Right lobe of liver (tissue), 6 donors: ENCODE data around the gene UNC13B. TPM values are rescaled to one million over a fixed set of nuclear protein-coding genes. Genes with fewer than 3 reads are reported as not detected.

Experiments
- ATAC-seq, 4 donors: fragments of 200-7000 bp; cut with Tn5 transposase; one replicate each; pipeline ENCODE4 v1.9.1; 2020; ENCODE audit warnings: mild to moderate bottlenecking in 4 of 4, moderate library complexity in 4 of 4
- DNase-seq, 3 donors: peaks; one replicate each; pipeline ENCODE4 v3.0.0-alpha.2; 2020
- H3K27ac ChIP-seq, 3 donors: fragments of 200-600 bp; one replicate each; pipeline ENCODE4 v1.8.0; 2022
- H3K27me3 ChIP-seq, 2 donors: fragments of 200-600 bp; one replicate each; pipeline ENCODE4 v1.8.0; 2022
- H3K36me3 ChIP-seq, 4 donors: fragments of 200-600 bp; sonication (generic) in 1 of 4; one replicate each; pipeline versions ENCODE4 v1.5.1 to v1.8.0; 2017 to 2022; ENCODE audit warnings: control low read depth in 1 of 4
- H3K4me1 ChIP-seq, 4 donors: fragments of 200-600 bp; sonication (generic) in 1 of 4; one replicate each; pipeline versions ENCODE4 v1.5.1 to v1.8.0; 2017 to 2022; ENCODE audit warnings: control low read depth in 1 of 4
- H3K4me3 ChIP-seq, 3 donors: fragments of 200-600 bp; one replicate each; pipeline ENCODE4 v1.8.0; 2022
- H3K9me3 ChIP-seq, 4 donors: fragments of 200-600 bp; sonication (generic) in 1 of 4; one replicate each; pipeline versions ENCODE4 v1.5.1 to v1.8.0; 2017 to 2022; ENCODE audit warnings: control low read depth in 1 of 4
- POLR2A ChIP-seq: fragments of 450-650 bp; IDR thresholded peaks from one replicate; pipeline ENCODE4 v1.6.1; 2017; ENCODE audit warnings: antibody characterized with exemption, mild to moderate bottlenecking
- WGBS: methylation state at CpG from one replicate; pipeline ENCODE4 v1.1.6; 2018; ENCODE audit warnings: low coverage, low lambda C conversion rate; ENCODE audit not compliant: insufficient coverage; ENCODE audit errors: missing lambda C conversion rate; 5-methylcytosine and 5-hydroxymethylcytosine counted together
- intact Hi-C, 2 donors: fragments of 100-400 bp; cut with DNase I; formaldehyde crosslinking; loops; one replicate each; pipeline versions ENCODE4 v1.11.2 to v1.14.1; 2022
- total RNA-seq, 6 experiments: library from RNA; depleted of rRNA in 2 of 6; stranded (reverse); fragments of >200 nt in 2 of 6; fragmentation: NEBNext Ultra II Directional in 3 of 6; extraction: Animal tissue kit (Norgen Biotek cat#: 25700) in 3 of 6; gene quantifications; one replicate each; pipeline versions ENCODE4 v1.1.0 to v1.2.4, GENCODE V29; 2016 to 2023
- TF ChIP-seq, protein P1 (sequence below), 4 donors: fragments of 200-600 bp in 3 of 4; fragments of 450-650 bp in 1 of 4; IDR thresholded peaks; one replicate each; pipeline versions ENCODE4 v1.5.1 to v1.8.0; 2016 to 2022; ENCODE audit warnings: antibody characterized with exemption in 4 of 4, mild to moderate bottlenecking in 2 of 4
- donor health status: DM: no; HTN: yes; CAD: no.
- donor health status: DM: no; HTN: no; CAD: no.
- donor health status: DM: no; HTN: no; CAD: no.
- donor health status: DM: no; HTN: yes; CAD: no.
- donor health status: DM: no; HTN: yes; CAD: no.

The UNC13B gene
- total RNA-seq, 6 experiments from 2014 or later, result 14.5 to 23.0 (median 20.7) TPM

DNA sequence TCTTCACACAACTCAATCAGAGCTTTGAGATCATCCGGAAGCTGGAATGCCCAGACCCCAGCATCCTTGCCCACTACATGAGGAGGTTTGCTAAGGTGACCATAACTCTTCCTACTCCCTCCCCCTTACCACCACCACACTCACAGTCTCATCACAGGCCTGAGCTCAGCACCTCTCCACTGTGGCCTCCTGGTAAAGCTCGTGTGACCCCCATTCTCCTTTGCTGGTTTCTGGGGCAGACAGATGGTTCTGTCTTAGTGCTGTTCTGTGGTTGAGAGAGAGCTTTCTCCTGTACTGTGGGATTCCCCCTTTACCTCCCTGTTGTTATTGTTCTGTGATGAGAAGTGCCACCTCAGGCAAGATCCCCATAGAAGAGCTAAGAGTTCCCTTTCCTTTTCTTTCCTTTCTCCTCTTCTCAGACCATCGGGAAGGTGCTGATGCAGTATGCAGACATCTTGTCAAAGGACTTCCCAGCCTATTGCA is 235.4 kb downstream of the UNC13B start:
- TF ChIP-seq POLR2A, result no peak
- TF ChIP-seq, protein P1, sequence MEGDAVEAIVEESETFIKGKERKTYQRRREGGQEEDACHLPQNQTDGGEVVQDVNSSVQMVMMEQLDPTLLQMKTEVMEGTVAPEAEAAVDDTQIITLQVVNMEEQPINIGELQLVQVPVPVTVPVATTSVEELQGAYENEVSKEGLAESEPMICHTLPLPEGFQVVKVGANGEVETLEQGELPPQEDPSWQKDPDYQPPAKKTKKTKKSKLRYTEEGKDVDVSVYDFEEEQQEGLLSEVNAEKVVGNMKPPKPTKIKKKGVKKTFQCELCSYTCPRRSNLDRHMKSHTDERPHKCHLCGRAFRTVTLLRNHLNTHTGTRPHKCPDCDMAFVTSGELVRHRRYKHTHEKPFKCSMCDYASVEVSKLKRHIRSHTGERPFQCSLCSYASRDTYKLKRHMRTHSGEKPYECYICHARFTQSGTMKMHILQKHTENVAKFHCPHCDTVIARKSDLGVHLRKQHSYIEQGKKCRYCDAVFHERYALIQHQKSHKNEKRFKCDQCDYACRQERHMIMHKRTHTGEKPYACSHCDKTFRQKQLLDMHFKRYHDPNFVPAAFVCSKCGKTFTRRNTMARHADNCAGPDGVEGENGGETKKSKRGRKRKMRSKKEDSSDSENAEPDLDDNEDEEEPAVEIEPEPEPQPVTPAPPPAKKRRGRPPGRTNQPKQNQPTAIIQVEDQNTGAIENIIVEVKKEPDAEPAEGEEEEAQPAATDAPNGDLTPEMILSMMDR (IDR thresholded peaks at IDR 0.05), result no peak
- no peak for ATAC-seq
- 79% methylated on average over 2 of the region's 3 CpGs for WGBS
- no peak for DNase-seq
- peaks cover 0 to 15% (median 3%) of the 10 kb centered on the region in 4 donors for H3K36me3 ChIP-seq
- H3K27ac ChIP-seq, result no peak overlapping the region
- no peak overlapping the region for H3K4me3 ChIP-seq
- H3K4me1 ChIP-seq, result no peaks in the 10 kb centered on the region
- no peaks in the 10 kb centered on the region for H3K27me3 ChIP-seq
- H3K9me3 ChIP-seq, result no peaks in the 10 kb centered on the region
- intact Hi-C loops, result no loop called here

DNA sequence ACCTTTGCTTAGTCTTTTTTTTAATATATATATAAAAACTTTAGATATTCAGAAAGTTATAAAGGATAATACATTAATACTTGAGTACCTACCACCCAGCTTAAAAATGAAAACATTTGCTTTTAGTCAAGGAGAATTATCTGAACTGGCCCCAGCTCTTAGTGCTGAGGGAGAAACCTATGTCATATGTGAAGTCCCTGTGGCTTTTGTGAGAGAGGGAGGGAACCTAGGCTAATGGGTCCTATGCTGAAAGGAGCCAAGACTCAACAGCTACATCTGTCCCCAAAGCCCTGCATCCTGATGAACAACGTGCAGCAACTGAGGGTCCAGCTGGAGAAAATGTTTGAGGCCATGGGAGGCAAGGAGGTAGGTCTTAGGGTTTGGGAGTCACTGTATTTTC is 236.1 kb downstream of the UNC13B start:
- 60% methylated on average over 1 of the region's 1 CpG for WGBS

DNA sequence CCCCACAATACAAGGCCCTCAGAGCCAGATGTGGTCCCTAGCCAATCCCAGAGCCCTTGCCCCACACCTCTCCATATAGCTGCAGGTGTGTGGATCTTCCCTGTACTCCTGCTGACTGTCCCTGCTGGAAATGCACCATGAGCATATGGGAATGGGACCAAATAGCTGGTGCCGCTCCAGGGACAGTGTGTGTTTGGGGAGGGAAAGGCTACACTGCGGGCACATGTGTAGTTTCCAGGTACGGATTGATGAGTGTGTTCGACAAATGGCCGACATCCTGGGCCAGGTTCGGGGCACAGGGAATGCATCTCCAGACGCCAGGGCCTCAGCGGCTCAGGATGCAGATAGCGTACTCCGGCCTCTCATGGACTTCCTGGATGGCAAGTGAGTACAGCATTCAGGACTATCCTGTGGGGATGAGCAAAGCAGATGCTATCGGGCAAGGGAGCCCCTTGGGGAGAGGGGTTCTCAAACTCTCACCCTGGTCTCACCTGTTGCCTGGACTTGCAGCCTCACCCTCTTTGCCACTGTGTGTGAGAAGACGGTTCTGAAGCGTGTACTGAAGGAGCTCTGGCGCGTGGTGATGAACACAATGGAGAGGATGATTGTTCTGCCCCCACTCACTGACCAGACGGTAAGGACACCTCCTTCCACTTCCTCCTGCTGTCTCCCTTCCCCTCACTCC is 237.0 kb downstream of the UNC13B start:
- WGBS, result 87% methylated on average over 4 of the region's 16 CpGs
- Histone ChIP-seq H3K4me1 (no peaks in the 10 kb centered on the region), H3K27me3 (no peaks in the 10 kb centered on the region), H3K36me3 (peaks cover 0 to 15% (median 3%) of the 10 kb centered on the region in 4 donors), H3K27ac (no peak overlapping the region), H3K4me3 (no peak overlapping the region), H3K9me3 (no peaks in the 10 kb centered on the region)
- TF ChIP-seq, protein P1 (IDR thresholded peaks at IDR 0.05), result no peak
- ATAC-seq, result no peak
- intact Hi-C loops, result no loop called here
- DNase-seq, result no peak

More for the DNA sequence above, 236.1 kb downstream of the UNC13B start:
- Histone ChIP-seq H3K27ac (no peak overlapping the region), H3K27me3 (no peaks in the 10 kb centered on the region), H3K4me3 (no peak overlapping the region), H3K4me1 (no peaks in the 10 kb centered on the region), H3K9me3 (no peaks in the 10 kb centered on the region), H3K36me3 (peaks cover 0 to 15% (median 3%) of the 10 kb centered on the region in 4 donors)
- TF ChIP-seq, protein P1 (IDR thresholded peaks at IDR 0.05), result no peak
- no peak for TF ChIP-seq POLR2A
- ATAC-seq (no peak), DNase-seq (no peak)
- intact Hi-C loops, result no loop called here

DNA sequence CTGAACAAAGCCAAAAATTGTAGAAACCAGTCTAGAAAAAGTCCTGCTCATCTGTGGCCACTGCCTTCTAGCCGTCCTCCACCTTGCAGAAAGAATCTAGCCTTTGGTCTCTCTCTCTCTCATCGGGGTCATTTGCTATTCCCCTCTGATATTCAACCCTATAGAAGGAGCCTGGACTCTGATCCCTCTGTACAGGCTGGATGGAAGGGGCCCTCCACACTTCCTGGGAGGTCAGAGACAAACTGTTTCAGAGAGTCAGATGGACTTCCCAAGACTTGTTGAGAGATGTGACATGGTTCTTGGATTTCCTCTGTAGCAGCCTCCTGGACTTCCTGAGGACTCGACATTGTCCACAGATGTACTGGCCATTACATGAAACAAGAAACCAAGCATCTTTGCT is 243.1 kb downstream of the UNC13B start:
- WGBS, result 87% methylated on average over 3 of the region's 3 CpGs
- DNase-seq (no peak), ATAC-seq (no peak)
- no peaks in the 10 kb centered on the region for H3K9me3 ChIP-seq
- H3K27me3 ChIP-seq, result no peaks in the 10 kb centered on the region
- TF ChIP-seq, protein P1 (IDR thresholded peaks at IDR 0.05), result no peak
- TF ChIP-seq POLR2A, result no peak
- H3K4me3 ChIP-seq, result no peak overlapping the region
- no peak overlapping the region for H3K27ac ChIP-seq
- H3K36me3 ChIP-seq, result peaks cover 0 to 5% (median 0%) of the 10 kb centered on the region in 4 donors
- no peaks in the 10 kb centered on the region for H3K4me1 ChIP-seq
- intact Hi-C loops, result no loop called here
